Measurements from ENCODE around the gene LIFR.
"Not testable (repeated sequence)": the region's sequence is repeated elsewhere in the genome, so short reads cannot be mapped to it uniquely, and the experiment has no call there.

LIFR gene

DNA sequence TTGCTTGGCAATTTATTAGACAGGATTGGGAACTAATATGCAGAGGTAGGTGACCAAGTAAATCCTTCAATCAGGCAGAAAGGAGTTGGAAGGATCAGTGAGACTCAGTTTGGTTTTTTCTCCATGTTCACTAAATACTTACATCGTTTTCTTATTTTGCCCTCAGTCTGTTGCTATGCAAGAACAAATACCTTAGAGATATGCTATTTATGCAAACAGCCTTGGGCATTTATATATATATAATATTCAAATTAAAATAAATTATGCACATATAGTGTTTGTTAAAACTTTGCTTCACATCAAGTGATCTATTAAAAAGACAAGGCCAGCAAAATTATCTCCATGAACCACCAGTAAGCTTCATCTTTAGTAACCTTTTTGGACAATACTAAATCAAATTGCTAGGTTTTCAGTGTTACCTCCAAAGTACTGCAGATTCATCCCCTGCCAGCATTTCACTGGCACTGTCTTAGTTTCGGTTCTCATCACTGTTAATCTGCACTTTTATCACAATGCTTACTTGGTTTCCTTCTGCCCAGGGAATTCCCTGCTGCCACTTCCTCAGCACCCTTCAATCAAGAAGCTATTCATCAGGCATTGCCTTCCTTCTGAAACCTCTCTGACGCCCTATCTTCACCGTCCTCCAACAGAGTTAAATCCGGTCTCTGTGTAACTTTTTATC lies 26.0 kb upstream of the LIFR start:
- no peak for DNase-seq (ENCODE audit: low spot score)

DNA sequence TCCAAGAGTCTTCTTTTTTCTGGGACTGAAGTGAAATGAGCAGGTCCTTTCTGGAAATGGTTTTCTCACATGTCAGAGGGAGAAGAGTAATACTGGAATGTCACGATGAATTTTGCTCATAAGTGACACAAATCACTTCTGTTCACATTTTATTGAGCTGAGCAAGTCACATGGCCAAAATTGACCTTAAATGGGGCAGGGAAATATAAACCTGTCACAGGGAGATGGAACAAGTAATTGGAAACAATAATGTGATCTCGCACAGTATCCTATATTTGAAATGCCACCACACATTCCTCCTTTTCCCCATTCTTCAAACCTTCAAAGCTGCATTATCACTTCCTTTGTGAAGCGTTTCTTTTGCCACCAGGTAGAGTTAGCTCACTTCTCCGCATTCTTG lies 25.2 kb upstream of the LIFR start:
- DNase-seq (ENCODE audit: low spot score): no peak

DNA sequence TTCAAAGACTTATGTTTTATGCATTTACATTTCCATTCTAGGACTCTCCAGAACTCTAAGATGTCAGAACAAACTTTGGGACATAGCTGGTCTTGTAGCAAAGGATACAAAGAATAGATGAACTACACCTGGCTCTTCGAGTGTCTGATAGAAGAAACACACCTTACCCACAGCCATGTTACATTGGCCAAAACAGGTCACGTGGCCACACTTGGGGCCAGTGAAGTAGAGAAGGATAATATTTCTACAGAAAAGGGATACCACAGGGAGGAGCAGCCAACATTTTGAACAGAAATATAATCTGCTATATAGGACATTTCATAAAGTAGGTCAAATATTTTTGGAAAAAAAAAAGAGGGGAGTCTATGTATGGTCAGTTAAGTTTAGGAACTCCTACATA lies 22.7 kb upstream of the LIFR start:
- no peak for DNase-seq (ENCODE audit: low spot score)

DNA sequence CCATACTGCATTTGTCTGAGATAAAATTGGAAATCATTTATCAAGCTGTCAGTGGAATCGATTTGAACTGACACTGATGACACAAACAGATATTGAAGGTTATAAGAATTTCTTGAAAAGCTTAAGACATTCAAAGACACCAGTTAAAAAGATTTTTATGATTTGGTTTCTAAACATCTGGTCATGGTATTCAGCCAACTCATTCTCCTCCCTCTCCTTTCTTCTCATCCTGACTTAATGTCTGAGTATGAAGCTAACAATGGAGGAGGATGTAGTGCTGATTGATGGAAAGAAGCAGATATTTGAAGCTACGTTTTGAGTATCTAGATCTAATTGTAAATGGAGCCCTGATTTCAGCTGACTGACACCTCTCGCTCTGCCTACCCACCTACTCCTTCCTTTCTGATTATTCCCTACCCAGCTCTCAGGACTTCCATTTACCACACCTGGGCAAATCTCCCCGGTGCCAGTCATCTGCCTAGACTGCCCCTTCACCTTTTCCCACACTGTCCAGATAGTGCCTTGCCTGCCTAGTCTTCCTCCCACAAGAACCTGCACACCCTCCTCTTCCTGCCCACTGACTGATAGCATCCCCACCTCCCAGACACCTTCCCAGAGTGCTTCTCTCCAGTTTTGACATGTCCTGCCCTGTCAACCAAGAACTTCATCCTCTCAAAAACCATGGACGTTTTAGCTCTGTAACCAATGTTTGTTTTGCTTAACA lies 20.7 kb upstream of the LIFR start:
- DNase-seq (ENCODE audit: low spot score): no peak

DNA sequence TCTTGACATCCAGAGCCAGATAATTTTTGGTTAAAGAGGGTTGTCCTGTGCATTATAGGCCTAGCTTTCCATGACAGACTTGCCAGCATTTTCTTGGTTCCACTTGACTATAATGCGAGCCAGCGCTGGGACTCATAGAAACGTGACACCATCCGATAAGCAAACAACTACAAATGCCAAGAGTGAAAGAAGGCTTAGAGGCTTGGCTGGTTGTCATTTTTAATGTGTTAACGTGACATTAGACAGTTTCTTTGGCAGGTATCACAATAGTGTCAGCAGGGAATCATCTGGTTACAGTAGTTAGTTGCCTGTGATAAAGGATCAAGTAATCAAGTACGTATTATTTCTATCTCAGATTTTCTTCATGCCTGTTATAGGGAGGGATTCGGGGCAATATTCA lies 20.0 kb upstream of the LIFR start:
- DNase-seq (ENCODE audit: low spot score): no peak

GRCh38 chr5:38575476-38575875 lies 19.0 kb upstream of the LIFR start:
- DNase-seq (ENCODE audit: low spot score): no peak

- no peak for DNase-seq (ENCODE audit: low spot score)
These were observed 17.6 kb upstream of the LIFR start for GRCh38 chr5:38574009-38574408.

DNA sequence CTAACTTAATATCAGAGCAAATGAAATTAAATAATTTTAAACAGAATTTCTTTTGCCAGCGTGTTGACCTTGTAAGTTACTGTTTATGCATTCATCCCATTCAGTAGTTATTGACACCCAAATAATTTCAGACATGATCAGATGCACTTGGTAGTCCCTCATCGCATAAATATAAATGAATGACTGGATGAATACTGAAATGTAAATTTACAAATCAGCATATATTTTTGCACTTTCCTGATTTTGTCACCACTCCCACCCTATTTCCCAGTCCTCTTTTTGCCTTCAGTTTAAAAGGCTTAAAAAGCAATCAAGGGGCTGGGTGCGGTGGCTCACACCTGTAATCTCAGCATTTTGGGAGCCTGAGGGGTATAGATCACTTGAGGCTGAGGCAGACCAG lies 17.1 kb upstream of the LIFR start:
- no peak for DNase-seq (ENCODE audit: low spot score)

GRCh38 chr5:38569180-38569579 lies 12.7 kb upstream of the LIFR start:
- DNase-seq (ENCODE audit: low spot score): no peak

DNA sequence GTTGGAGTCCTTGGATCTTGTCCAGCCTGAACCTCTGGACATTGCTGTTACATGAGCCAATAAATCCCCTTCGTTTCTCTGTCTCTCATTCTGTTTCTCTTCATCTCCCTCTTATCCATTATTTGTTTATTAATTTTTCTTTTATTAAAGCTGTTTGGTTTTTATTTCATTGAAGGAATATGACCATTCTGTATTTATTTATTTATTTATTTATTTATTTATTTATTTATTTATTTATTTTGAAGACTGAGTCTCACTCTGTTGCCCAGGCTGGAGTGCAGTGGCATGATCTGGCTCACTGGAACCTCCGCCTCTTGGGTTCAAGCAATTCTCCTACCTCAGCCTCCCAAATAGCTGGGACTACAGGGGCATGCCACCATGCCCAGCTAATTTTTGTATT lies 10.9 kb upstream of the LIFR start:
- not testable (repeated sequence) for DNase-seq (ENCODE audit: low spot score)

DNA sequence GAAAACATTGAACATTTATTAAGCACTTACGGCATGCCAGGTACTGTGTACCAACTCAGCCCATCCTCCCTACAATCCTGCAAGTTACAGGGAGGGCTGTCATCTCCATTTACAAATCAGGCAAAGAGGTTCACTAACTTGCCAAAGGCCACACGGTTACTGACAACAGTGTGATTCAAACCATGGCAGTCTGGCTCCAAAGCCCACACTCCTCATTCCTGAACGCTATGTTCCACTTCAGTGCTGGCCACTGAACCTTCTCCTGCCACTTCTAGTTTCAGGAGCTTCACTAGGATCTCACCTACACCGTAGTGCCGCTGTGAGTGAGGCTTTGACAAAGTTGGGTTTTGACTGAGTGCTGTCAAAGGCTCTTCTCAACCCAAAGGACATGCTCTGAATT lies 7.2 kb upstream of the LIFR start:
- DNase-seq (ENCODE audit: low spot score): no peak

- no peak for DNase-seq (ENCODE audit: low spot score)
These were observed 6.2 kb upstream of the LIFR start for GRCh38 chr5:38562444-38563210.

DNA sequence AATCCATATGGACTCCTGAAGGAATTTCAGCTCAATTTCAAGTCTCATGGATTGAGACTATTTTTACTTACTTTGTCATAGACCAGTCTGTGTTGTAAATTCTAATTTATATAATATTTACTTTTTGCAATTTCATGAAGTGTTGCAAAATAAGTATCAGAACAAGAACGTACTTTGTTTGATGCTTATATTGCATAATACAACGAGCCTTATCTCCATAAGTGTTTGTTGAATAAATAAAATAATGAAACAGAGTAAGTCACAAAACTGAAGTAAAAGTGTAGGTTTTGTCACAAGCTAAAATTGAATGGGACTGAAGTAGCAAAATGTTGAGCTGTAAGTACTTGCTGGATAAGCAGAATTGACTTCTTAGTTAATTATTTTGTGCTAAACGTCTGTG lies 3.0 kb upstream of the LIFR start:
- DNase-seq (ENCODE audit: low spot score): no peak

DNA sequence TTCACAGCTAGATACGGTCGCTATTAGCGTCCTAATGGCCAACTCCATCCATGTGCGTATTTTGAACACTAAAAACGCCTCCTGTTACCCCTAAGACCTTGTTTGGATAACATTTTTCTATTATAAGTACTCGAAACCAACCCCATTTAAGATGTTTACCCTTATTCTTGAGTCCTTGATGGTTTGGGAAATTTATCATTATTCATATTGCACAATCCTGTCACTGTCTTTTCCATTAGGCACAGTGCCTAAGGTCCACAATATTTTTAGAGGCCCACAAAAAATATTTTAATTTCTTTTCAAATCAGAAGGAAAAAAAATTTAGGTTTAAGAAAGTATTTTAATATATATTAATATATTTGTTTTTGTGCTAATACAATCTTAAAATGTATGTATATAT lies 1.3 kb upstream of the LIFR start:
- no peak for DNase-seq (ENCODE audit: low spot score)

- DNase-seq (ENCODE audit: low spot score): no peak
These were observed 863 bp upstream of the LIFR start for GRCh38 chr5:38557308-38557710.

GRCh38 chr5:38556088-38556598 lies 303 bp downstream of the LIFR start:
- no peak for DNase-seq (ENCODE audit: low spot score)

DNA sequence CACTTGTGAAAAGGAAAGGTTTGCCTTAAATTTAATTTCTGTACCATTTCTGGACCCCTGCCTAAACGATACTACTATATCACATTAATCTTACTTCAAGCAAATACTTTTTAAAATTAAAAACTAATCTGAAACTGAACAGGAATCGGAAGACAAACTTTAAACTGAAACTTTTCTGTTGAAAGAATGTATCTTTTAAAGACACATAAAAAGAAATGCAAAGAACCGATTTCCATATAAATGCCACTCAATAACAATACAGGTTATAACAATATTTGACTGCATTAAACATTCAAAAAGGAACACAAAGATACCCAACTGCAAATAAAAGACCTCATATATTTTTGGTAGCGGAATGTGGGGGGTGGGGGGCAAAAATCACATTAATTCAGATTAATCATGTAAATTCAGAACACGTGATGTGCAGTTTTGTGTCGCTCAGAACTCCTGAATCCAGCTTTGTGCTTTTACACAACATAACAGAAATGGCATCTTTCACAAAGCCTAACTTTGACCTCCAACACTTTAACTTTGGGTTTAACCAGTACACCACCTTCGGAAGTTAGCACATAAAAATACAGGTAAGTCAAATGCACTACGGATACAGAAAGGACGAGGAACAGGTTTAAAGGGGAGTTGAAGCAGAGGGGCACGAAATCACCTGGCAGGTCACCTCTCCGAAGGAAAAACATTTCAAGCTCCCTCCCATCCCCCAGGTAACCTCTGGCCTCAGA lies 925 bp downstream of the LIFR start:
- DNase-seq (ENCODE audit: low spot score): no peak

DNA sequence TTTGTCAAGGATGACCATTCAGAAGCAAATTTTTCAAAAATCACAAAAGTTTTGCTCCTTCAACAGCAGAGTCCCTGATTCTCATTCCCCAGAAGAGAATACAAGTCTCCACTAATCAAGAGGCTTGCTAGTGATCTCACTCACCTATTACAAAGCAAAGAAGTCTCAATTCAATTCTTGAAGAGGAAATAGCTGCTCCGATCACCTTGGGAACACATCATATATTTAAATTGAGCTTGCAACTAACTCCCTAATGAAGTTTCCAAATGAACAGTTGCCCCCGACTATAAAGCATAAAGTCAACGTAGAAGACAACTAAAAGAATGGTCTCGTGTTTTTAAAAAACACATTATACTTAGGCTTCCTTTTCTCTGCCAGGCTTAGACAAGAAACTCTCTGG lies 1.6 kb downstream of the LIFR start:
- no peak for DNase-seq (ENCODE audit: low spot score)

GRCh38 chr5:38554403-38554802 lies 2.0 kb downstream of the LIFR start:
- DNase-seq (ENCODE audit: low spot score): no peak

- DNase-seq (ENCODE audit: low spot score): no peak
These were observed 3.4 kb downstream of the LIFR start for GRCh38 chr5:38553001-38553521.

GRCh38 chr5:38551030-38552017 lies 5.1 kb downstream of the LIFR start:
- DNase-seq (ENCODE audit: low spot score): no peak
